Measurements from ENCODE around the gene NME9. TPM values are rescaled to one million over a fixed set of nuclear protein-coding genes. Genes with fewer than 3 reads are reported as not detected.

The NME9 gene
- total RNA-seq, 1 experiment from 2014 or later: not detected

GRCh38 chr3:138367326-138367850, 37.7 kb upstream of the NME9 start:
- Histone ChIP-seq H4K8ac (replicated peaks; ENCODE audit: insufficient read length, low read depth, low read length) (no peak overlapping the region), H2BK20ac (ENCODE audit: low read depth, low read length, poor library complexity, severe bottlenecking) (no peak overlapping the region), H3K23me2 (ENCODE audit: insufficient read length, low read depth, low read length, poor library complexity, severe bottlenecking) (no peaks in the 10 kb centered on the region), H3K79me1 (ENCODE audit: insufficient read depth, low read depth, low read length, poor library complexity, severe bottlenecking) (no peaks in the 10 kb centered on the region), H3K9ac (ENCODE audit: extremely low read depth, insufficient read length, low read length) (no peak overlapping the region), H2BK5ac (ENCODE audit: insufficient read length, low read length) (no peak overlapping the region), H3T11ph (ENCODE audit: low read length) (no peak overlapping the region), H2BK120ac (ENCODE audit: low read depth, low read length, poor library complexity, severe bottlenecking) (no peak overlapping the region), H2AK5ac (ENCODE audit: insufficient read length, low read length) (no peak overlapping the region), H3K4me1 (ENCODE audit: insufficient read depth, low read length) (no peaks in the 10 kb centered on the region), H4K91ac (ENCODE audit: insufficient read length, low read depth, low read length) (no peak overlapping the region), H3K4me2 (ENCODE audit: insufficient read depth, insufficient read length, low read length) (no peak overlapping the region), H3K27me3 (ENCODE audit: insufficient read depth, low read length) (no peaks in the 10 kb centered on the region), H4K20me1 (ENCODE audit: control insufficient read depth, insufficient read depth, insufficient read length) (no peaks in the 10 kb centered on the region), H3K27ac (ENCODE audit: insufficient read length, low read depth, low read length) (no peak overlapping the region), H2BK12ac (ENCODE audit: insufficient read length, low read depth, low read length) (no peak overlapping the region), H3K23ac (ENCODE audit: insufficient read length, low read depth, low read length) (no peak overlapping the region), H3K56ac (ENCODE audit: insufficient read length, low read depth, low read length) (no peak overlapping the region), H2BK15ac (ENCODE audit: low read depth, low read length) (no peak overlapping the region), H3K18ac (ENCODE audit: insufficient read length, low read depth, low read length) (no peak overlapping the region), H4K5ac (ENCODE audit: insufficient read length, low read depth, low read length) (no peak overlapping the region), H3K9me3 (ENCODE audit: control insufficient read depth, low read depth, low read length) (no peaks in the 10 kb centered on the region), H3K14ac (ENCODE audit: insufficient read depth, low read length) (no peak overlapping the region), H3K4ac (ENCODE audit: low read depth, low read length) (no peak overlapping the region), H2AFZ (ENCODE audit: low read length) (no peak overlapping the region), H3K79me2 (ENCODE audit: insufficient read depth, low read length) (no peaks in the 10 kb centered on the region)
- Mint-ChIP-seq H3K27me3 (ENCODE audit: low read depth) (no peaks in the 10 kb centered on the region), H3K27ac (no peak overlapping the region; a peak in 1 of 7 replicates), H3K9me3 (peaks cover 0 to 3% of the 10 kb centered on the region in 2 experiments; a peak in 1 of 5 replicates), H3K4me1 (peaks cover 15 to 32% of the 10 kb centered on the region in 2 experiments), H3K36me3 (ENCODE audit: insufficient read depth in 1 of 3, low read depth in 3 of 3) (0 out of 7 replicates have a peak, but pooled peaks cover 0 to 3% (median 0%) of the 10 kb centered on the region in 3 experiments), H3K4me3 (no peak overlapping the region)
- TF ChIP-seq CTCF (conservative IDR thresholded peaks at IDR 0.05): no peak
- WGBS (ENCODE audit: extremely low coverage, insufficient read length, low lambda C conversion rate): no CpG with 5 or more reads among the region's 7 CpGs
- DNase-seq: no peak
